Dendritic cell treated with granulocyte-macrophage colony-stimulating factor and Interleukin-4, amounts not matched to agents 40 ng/mL and 50 ng/mL, for 4 days (primary cell): ENCODE results near the gene MRPS16.
A peak's percentile ranks its signal among the peaks of the same experiment; 100 is the strongest.

Experiments
- H3K27ac Mint-ChIP-seq: one replicate; pipeline ENCODE4 v1.8.0; 2022; ENCODE audit warnings: mild to moderate bottlenecking, mixed read lengths
- H3K27me3 Mint-ChIP-seq: one replicate; pipeline ENCODE4 v1.8.0; 2022; ENCODE audit warnings: mild to moderate bottlenecking, mixed read lengths
- H3K36me3 Mint-ChIP-seq: one replicate; pipeline ENCODE4 v1.8.0; 2022; ENCODE audit warnings: low read depth, mixed read lengths
- H3K4me1 Mint-ChIP-seq: one replicate; pipeline ENCODE4 v1.8.0; 2022; ENCODE audit warnings: low read depth, mixed read lengths
- H3K4me3 Mint-ChIP-seq: one replicate; pipeline ENCODE4 v1.8.0; 2022; ENCODE audit warnings: mild to moderate bottlenecking, moderate library complexity, mixed read lengths
- H3K9me3 Mint-ChIP-seq: one replicate; pipeline ENCODE4 v1.8.0; 2022; ENCODE audit warnings: mixed read lengths
- intact Hi-C: fragments of 100-400 bp; cut with micrococcal nuclease; formaldehyde crosslinking; loops from one replicate; pipeline ENCODE4 v1.15.0; 2022

MRPS16 gene

DNA sequence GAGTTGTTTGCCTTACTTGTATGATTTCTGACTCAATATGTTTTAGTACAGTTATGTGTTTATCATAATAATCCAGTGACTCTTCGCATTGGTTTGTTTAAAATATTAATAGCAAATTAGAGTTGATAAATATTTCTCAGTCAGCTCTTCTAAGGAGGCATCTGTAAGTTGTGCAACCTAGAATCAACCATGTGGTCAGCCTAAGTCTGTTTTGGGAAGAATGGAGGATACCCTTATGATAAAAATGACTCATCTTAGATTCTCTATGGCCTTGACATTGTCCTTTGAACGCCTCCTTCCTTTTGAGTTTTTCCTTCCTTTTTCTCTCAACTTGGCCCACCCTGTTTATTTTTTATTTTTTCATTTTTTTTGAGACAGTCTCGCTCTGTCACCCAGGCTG lies 24.2 kb downstream of the MRPS16 start:
- Mint-ChIP-seq H3K4me1 (peaks cover 32% of the 10 kb centered on the region), H3K9me3 (no peaks in the 10 kb centered on the region), H3K27ac (peak overlapping the region; percentile 31), H3K36me3 (peaks cover 37% of the 10 kb centered on the region), H3K27me3 (no peaks in the 10 kb centered on the region), H3K4me3 (no peak overlapping the region)
- intact Hi-C loops: loop anchor here (10.0 kb wide), 1 partner anchor 397 kb away; no protein-coding TSS in a partner anchor

DNA sequence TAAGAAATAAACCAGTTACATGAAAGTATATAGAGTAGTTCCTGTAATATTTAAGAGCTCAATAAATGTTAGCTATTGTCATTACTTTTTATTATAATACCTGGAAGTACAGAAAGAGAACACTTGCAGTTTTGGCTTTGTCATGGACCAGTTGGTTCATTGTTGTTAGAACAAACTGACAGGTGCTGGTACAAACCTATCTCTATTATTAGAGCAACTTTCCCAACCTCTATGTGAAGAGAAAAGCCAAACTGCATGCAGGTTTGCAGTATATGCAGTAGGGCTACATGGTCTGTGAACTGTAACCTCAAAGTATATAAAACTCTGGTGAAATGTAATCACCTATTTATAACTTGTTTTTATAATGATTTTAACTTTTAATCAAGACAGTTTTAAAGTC lies 25.8 kb downstream of the MRPS16 start:
- H3K27ac Mint-ChIP-seq: no peak overlapping the region
- H3K4me3 Mint-ChIP-seq: no peak overlapping the region
- H3K36me3 Mint-ChIP-seq: peaks cover 28% of the 10 kb centered on the region
- intact Hi-C loops: loop anchor here (10.0 kb wide), 1 partner anchor 398 kb away; no protein-coding TSS in a partner anchor
- no peaks in the 10 kb centered on the region for H3K9me3 Mint-ChIP-seq
- H3K27me3 Mint-ChIP-seq: no peaks in the 10 kb centered on the region
- H3K4me1 Mint-ChIP-seq: peaks cover 32% of the 10 kb centered on the region

DNA sequence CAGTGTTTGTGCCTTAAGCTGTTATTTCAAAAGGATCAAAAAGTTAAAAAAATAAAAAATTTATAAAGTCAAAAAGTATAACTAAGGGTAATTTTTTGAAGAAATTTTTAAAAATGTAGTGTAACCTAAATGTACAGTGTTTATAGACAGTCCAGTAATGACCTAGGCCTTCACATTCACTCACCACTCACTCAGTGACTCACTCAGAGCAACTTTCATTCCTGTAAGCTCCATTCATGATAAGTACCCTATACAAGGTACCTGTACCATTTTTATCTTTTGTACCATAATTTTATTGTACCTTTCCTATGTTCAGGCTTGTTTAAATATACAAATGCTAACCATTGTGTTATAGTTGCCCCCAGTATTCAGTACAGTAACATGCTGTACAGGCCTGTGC lies 26.9 kb downstream of the MRPS16 start:
- Mint-ChIP-seq H3K27ac (no peak overlapping the region), H3K4me3 (no peak overlapping the region), H3K27me3 (no peaks in the 10 kb centered on the region), H3K9me3 (no peaks in the 10 kb centered on the region), H3K36me3 (peaks cover 17% of the 10 kb centered on the region), H3K4me1 (peaks cover 29% of the 10 kb centered on the region)
- intact Hi-C loops: loop anchor here (10.0 kb wide), 1 partner anchor 399 kb away; no protein-coding TSS in a partner anchor

DNA sequence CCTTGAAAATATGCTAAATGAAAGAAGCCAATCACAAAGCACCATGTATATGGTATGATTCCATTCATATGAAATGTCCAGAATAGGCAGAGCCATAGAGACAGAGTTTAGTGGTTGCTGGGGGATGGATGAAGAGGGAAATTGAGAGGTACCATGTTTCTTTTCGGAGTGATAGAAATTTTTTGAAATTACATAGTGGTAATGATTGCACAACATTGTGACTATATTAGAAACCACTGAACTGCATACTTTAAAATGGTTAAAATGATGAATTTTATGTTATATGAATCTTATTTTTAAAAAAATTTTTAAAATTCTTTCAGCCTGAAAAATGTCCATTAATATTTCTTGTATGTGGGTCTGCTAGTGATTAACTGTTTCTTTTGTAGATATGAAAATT lies 31.5 kb downstream of the MRPS16 start:
- Mint-ChIP-seq H3K27ac (no peak overlapping the region), H3K4me1 (no peaks in the 10 kb centered on the region), H3K36me3 (peaks cover 19% of the 10 kb centered on the region), H3K27me3 (no peaks in the 10 kb centered on the region), H3K4me3 (no peak overlapping the region), H3K9me3 (no peaks in the 10 kb centered on the region)
- intact Hi-C loops: loop anchor here (10.0 kb wide), 1 partner anchor 404 kb away; no protein-coding TSS in a partner anchor

DNA sequence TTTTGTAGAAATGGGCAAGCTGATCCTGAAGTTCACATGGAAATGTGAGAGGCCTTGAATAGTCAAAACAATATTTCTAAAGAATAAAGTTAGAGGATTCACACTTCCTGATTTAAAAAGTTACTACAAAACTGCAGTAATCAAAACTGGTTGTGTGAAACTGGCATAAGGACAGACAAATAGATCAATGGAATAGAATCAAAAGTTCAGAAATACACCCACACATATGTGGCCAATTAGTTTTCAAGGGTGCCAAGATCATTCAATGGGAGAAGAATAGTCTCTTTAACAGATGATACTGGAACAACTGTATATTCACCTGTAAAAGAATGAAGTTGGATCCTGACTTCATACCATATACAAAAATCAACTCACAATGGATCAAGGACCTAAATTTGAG lies 33.1 kb downstream of the MRPS16 start:
- H3K4me1 Mint-ChIP-seq: no peaks in the 10 kb centered on the region
- no peak overlapping the region for H3K27ac Mint-ChIP-seq
- peaks cover 35% of the 10 kb centered on the region for H3K36me3 Mint-ChIP-seq
- intact Hi-C loops: no loop called here
- no peaks in the 10 kb centered on the region for H3K9me3 Mint-ChIP-seq
- H3K27me3 Mint-ChIP-seq: no peaks in the 10 kb centered on the region
- no peak overlapping the region for H3K4me3 Mint-ChIP-seq

DNA sequence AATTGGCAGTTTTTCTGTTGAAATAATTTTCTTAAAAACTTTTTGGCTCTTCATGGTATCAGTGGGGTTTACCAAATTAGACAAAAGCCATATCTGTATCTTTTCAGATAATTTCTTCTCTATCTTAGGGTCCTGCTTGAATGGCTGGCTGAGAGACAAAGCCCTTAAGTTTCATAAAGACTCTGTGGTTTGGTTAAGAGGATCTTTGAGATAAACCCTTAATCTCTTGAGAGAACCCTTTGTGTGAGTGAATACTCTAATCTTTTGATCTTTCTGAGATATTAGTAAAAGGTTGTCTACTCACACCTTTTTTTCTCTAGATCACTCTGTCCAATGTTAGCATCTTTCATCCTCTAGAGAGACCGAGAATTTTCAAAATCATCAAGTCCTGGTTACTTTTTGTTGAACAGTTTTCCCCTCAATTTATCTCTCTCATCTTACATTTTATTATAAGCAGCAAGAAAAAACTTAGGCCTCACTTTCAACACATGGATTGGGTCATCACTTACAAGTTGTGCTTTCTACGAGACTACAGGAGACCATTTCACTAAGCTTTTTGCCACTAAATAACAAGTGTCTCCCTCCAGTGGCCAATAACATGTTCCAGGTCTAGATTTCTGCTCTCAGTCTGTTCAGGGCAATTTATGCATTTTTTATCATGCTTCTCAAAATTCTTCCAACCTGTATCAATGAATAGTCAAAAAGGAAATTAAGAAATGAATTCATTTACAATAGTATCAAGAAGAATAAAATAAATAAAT lies 33.8 kb downstream of the MRPS16 start:
- intact Hi-C loops: no loop called here
- no peaks in the 10 kb centered on the region for H3K4me1 Mint-ChIP-seq

DNA sequence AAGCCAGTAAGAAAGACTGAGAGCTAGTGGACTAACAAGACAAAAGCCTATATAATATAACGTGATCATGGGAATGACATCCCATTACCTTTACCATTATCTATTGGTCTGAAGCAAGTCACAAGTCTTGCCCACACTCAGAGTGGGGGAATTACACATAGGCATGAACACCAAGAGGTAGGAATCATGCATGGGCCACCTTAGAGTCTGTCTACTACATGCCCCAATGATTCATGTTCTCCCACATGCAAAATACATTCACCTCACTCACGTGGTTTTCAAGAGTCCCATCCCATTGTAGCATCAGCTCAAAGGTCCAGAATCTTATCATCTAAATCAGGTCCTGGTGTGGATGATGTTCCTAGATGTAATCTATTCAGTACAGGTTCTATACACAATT lies 34.8 kb downstream of the MRPS16 start:
- no peaks in the 10 kb centered on the region for H3K27me3 Mint-ChIP-seq

More for the DNA sequence above, 33.8 kb downstream of the MRPS16 start:
- Mint-ChIP-seq H3K9me3 (no peaks in the 10 kb centered on the region), H3K27me3 (no peaks in the 10 kb centered on the region), H3K27ac (no peak overlapping the region), H3K36me3 (peaks cover 42% of the 10 kb centered on the region), H3K4me3 (no peak overlapping the region)

DNA sequence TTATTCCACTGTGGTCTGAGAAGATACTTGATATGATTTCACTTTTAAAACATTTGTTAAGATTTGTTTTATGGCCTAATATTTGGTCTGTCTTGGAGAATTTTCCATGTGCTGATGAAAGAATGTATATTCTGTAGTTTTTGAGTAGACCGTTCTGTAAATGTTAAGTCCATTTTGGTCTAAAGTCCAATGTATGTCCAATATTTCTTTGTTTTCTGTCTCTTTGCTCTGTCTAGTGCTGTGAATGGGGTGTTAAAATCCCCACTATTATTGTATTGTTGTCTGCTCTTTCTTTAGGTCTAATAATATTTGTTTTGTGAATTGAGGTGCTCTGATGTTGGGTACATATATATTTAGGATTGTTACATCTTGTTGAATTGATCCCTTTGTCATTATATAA lies 36.7 kb downstream of the MRPS16 start:
- Mint-ChIP-seq H3K27me3 (no peaks in the 10 kb centered on the region), H3K4me3 (no peak overlapping the region), H3K4me1 (no peaks in the 10 kb centered on the region), H3K9me3 (no peaks in the 10 kb centered on the region), H3K27ac (no peak overlapping the region), H3K36me3 (peaks cover 62% of the 10 kb centered on the region)
- intact Hi-C loops: no loop called here

More for the DNA sequence above, 34.8 kb downstream of the MRPS16 start:
- no peak overlapping the region for H3K27ac Mint-ChIP-seq
- H3K4me3 Mint-ChIP-seq: no peak overlapping the region
- no peaks in the 10 kb centered on the region for H3K9me3 Mint-ChIP-seq
- intact Hi-C loops: no loop called here
- no peaks in the 10 kb centered on the region for H3K4me1 Mint-ChIP-seq
- peaks cover 52% of the 10 kb centered on the region for H3K36me3 Mint-ChIP-seq

DNA sequence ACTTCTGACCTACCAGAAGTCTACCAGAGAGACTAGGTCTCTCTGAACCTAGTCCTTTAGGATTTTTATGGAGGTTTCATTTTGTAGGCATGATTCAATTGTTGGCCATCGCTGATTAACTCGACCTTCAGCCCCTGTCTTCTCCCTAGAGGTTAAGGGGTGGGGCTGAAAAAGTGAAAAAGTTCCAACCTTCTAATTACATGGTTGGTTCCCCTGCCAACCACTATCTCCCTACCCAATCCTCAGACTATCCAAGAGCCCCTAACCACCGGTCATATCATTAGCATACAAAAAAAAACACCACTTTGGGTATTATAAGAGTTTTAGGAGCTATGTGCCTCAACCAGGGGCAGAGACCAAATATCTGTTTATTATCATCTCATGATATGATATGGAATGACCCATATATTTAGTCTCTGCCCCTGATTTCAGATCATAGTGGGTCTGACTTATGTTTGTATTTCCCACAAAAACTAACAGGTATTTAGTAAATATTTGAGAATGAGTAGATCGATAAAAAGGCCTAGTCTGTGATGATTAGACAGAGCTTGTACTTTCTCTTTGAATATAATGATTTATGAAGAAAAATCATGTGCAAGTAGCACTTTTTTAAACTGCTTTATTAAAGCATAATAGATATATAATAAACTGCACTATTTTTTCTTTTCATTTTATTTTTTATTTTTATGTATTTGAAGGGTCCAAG lies 41.2 kb downstream of the MRPS16 start:
- H3K27ac Mint-ChIP-seq: no peak overlapping the region
- H3K27me3 Mint-ChIP-seq: no peaks in the 10 kb centered on the region
- H3K4me1 Mint-ChIP-seq: peaks cover 1% of the 10 kb centered on the region
- no peaks in the 10 kb centered on the region for H3K9me3 Mint-ChIP-seq
- no peak overlapping the region for H3K4me3 Mint-ChIP-seq
- H3K36me3 Mint-ChIP-seq: peaks cover 72% of the 10 kb centered on the region
- intact Hi-C loops: no loop called here

DNA sequence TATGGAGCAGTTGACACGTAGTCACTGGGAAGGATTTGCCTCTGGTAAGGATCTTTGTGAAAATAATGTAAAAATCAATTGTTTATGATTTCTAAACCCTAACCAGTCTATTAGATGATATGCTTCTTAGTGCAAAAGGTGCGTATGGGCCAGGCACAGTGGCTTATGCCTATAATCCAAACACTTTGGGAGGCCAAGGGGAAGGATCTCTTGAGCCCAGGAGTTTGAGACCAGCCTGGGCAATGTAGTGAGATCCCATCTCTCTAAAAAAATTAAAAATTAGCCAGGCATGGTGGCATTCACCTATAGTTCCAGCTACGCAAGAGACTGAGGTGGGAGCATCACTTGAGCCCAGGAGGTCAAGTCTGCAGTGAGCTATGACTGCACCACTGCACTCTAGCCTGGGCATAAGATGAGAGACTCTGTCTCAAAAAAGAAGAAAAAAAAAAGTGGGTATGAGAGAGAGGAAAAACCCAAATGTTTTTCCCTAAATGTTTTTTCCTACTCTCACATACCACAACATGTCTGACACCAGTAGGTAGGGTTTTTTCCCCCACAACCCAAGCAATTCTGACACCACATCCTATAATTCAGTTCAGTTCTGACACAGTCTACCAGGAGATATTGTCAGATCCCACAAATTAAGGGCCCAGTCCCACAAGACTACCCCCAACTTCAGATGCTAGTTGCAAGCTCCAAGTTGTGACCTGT lies 41.9 kb downstream of the MRPS16 start:
- Mint-ChIP-seq H3K27ac (no peak overlapping the region), H3K9me3 (no peaks in the 10 kb centered on the region), H3K36me3 (peaks cover 65% of the 10 kb centered on the region), H3K27me3 (no peaks in the 10 kb centered on the region), H3K4me1 (peaks cover 8% of the 10 kb centered on the region), H3K4me3 (no peak overlapping the region)
- intact Hi-C loops: no loop called here

DNA sequence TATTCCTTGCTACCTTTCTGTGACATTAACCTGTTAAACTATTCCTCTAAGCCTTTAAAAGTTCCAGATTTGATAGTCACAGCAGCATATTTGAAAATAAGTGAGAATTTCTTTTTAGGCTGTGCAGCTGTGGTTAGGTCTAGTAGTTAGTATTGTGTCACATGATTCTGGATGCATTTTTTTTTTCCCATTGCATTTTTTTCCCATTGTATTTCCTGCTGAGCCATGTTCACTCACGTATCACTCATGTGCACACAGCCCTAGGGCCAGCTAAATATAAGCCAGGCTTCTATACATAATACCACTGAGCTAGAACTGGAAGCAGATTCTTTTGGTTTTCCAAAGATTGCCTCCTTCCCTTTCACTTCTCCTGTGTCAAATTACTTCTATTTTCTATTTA lies 42.7 kb downstream of the MRPS16 start:
- no peaks in the 10 kb centered on the region for H3K27me3 Mint-ChIP-seq
- peaks cover 56% of the 10 kb centered on the region for H3K36me3 Mint-ChIP-seq
- no peak overlapping the region for H3K4me3 Mint-ChIP-seq
- peaks cover 9% of the 10 kb centered on the region for H3K4me1 Mint-ChIP-seq
- intact Hi-C loops: no loop called here
- H3K9me3 Mint-ChIP-seq: no peaks in the 10 kb centered on the region
- H3K27ac Mint-ChIP-seq: no peak overlapping the region

DNA sequence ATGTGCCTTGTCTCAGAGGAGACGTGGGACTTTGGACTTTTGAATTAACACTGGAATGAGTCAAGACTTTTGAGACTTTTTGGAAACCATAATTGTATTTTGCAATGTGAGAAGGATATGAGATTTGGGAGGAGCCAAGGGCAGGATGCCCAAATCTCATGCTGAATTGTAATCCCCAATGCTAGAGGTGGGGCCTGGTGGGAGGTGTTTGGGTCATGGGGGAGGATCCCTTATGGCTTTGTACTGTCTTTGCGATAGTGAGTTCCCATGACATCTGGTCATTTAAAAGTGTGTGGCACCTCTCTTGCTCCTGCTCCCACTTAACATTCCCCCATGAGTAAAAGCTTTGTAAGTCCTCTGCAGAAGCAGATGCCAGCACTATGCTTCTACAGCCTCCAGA lies 44.6 kb downstream of the MRPS16 start:
- H3K36me3 Mint-ChIP-seq: peaks cover 42% of the 10 kb centered on the region
- intact Hi-C loops: no loop called here
- no peaks in the 10 kb centered on the region for H3K9me3 Mint-ChIP-seq
- no peaks in the 10 kb centered on the region for H3K27me3 Mint-ChIP-seq
- H3K4me1 Mint-ChIP-seq: peaks cover 9% of the 10 kb centered on the region
- H3K4me3 Mint-ChIP-seq: no peak overlapping the region
- H3K27ac Mint-ChIP-seq: no peak overlapping the region

DNA sequence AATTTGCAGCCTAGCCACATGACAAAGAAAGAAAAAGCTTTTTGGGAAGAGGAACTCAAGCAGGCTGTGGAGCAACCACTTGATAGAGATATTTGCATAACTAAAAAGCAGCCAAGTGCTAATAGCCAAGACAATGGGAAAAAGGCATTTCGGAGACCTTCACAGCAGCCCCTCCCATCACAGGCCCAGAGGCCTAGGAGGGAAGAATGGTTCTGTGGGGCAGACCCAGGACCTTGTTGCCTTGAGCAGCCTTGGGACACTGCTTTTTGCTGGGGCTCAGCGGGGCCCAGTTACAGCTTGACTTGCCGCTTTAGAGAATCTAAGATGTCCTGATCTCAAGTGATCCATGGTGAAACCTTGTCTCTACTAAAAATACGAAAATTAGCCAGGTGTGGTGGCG lies 46.1 kb downstream of the MRPS16 start:
- no peak overlapping the region for H3K27ac Mint-ChIP-seq
- intact Hi-C loops: no loop called here

DNA sequence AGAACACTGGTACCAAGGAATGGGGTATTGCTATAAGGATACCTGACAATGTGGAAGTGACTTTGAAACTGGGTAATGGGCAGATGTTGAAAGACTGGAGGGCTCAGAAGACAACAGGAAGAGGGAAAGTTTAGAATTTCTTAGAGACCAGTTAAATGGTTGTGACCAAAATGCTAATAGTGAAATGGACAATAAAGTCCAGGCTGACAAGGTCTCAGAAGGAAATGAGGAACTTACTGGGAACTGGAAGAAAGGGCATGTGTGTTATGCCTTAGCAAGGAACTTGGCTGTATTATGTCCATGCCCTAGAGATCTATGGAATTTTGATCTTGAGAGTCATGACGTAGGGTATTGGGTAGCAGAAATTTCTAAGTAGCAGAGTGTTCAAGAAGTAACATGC lies 46.6 kb downstream of the MRPS16 start:
- intact Hi-C loops: no loop called here
- Mint-ChIP-seq H3K27ac (no peak overlapping the region), H3K36me3 (peaks cover 38% of the 10 kb centered on the region), H3K4me1 (peaks cover 9% of the 10 kb centered on the region), H3K4me3 (no peak overlapping the region), H3K27me3 (no peaks in the 10 kb centered on the region), H3K9me3 (no peaks in the 10 kb centered on the region)

More for the DNA sequence above, 46.1 kb downstream of the MRPS16 start:
- no peak overlapping the region for H3K4me3 Mint-ChIP-seq
- H3K36me3 Mint-ChIP-seq: peaks cover 42% of the 10 kb centered on the region
- H3K27me3 Mint-ChIP-seq: no peaks in the 10 kb centered on the region
- H3K9me3 Mint-ChIP-seq: no peaks in the 10 kb centered on the region
- H3K4me1 Mint-ChIP-seq: peaks cover 9% of the 10 kb centered on the region
